Stomach (tissue), 9 donors: ENCODE data around the gene EBI3. TPM values are rescaled to one million over a fixed set of nuclear protein-coding genes. Genes with fewer than 3 reads are reported as not detected.

Experiments used
- DNase-seq, 2 donors: peaks; one replicate each; pipeline versions ENCODE4 v3.0.0 to v3.0.0-alpha.2; 2013 to 2019
- H3K27ac ChIP-seq, 5 donors: fragments of 200-600 bp in 4 of 5; sonication (generic) in 4 of 5; one replicate each; pipeline ENCODE4 v1.5.1; 2013 to 2019; ENCODE audit warnings: mild to moderate bottlenecking in 1 of 5, moderate library complexity in 1 of 5
- H3K27me3 ChIP-seq, 3 donors: fragments of 200-600 bp; sonication (generic); one replicate each; pipeline ENCODE4 v1.5.1; 2017 to 2019; ENCODE audit warnings: mixed run types in 1 of 3
- H3K36me3 ChIP-seq, 4 donors: fragments of 200-600 bp; sonication (generic); 1 replicate in 3 of 4; 2 replicates in 1 of 4; pipeline ENCODE4 v1.5.1; 2016 to 2019
- H3K4me1 ChIP-seq, 4 donors: fragments of 200-600 bp; sonication (generic); one replicate each; pipeline ENCODE4 v1.5.1; 2016 to 2019
- H3K4me3 ChIP-seq, 4 donors: fragments of 200-600 bp; sonication (generic) in 3 of 4; one replicate each; pipeline ENCODE4 v1.5.1; 2016 to 2019; ENCODE audit warnings: mild to moderate bottlenecking in 1 of 4
- H3K9me3 ChIP-seq, 4 donors: fragments of 200-600 bp; sonication (generic); one replicate each; pipeline ENCODE4 v1.5.1; 2016 to 2019
- CTCF ChIP-seq, 7 experiments: fragments of 450-650 bp in 4 of 7; fragments of 200-600 bp in 3 of 7; sonication (generic) in 3 of 7; IDR thresholded peaks; one replicate each; pipeline ENCODE4 v1.5.1; 2016 to 2019; ENCODE audit warnings: antibody characterized with exemption in 7 of 7, control low read depth in 2 of 7, mild to moderate bottlenecking in 1 of 7
- EP300 ChIP-seq: sonication (generic); formaldehyde crosslinking; IDR thresholded peaks from one replicate; pipeline ENCODE4 v1.6.1; 2017; ENCODE audit warnings: antibody characterized with exemption
- POLR2A ChIP-seq, 4 donors: fragments of 450-650 bp; IDR thresholded peaks; one replicate each; pipeline ENCODE4 v1.6.1; 2016; ENCODE audit warnings: antibody characterized with exemption in 4 of 4, control low read depth in 2 of 4, mild to moderate bottlenecking in 1 of 4, moderate library complexity in 1 of 4
- POLR2AphosphoS5 ChIP-seq, 3 donors: sonication (generic); formaldehyde crosslinking; IDR thresholded peaks; one replicate each; pipeline ENCODE4 v1.6.1; 2016; ENCODE audit warnings: antibody characterized with exemption in 3 of 3
- WGBS, 5 donors: extraction: QIAGEN DNeasy Blood & Tissue Kit in 3 of 5; methylation state at CpG; one replicate each; pipeline versions ENCODE4 v1.1.5 to v1.1.7; 2013 to 2018; 5-methylcytosine and 5-hydroxymethylcytosine counted together
- intact Hi-C: fragments of 100-400 bp; cut with DNase I; formaldehyde crosslinking; loops from one replicate; pipeline ENCODE4 v1.15.1; 2023; ENCODE audit warnings: low total_unique reads
- polyA plus RNA-seq, 3 donors: library from polyadenylated mRNA; stranded (reverse); fragments of 200-250 nt; gene quantifications; one replicate each; pipeline ENCODE4 v1.2.3, GENCODE V29; 2013
- total RNA-seq, 5 donors: library from RNA; depleted of rRNA; stranded (reverse); fragments of >200 nt; gene quantifications; one replicate each; pipeline versions ENCODE4 v1.1.0 to v1.2.3, GENCODE V29; 2014 to 2016
- donor health status: healthy with polysubstance abuse.
- donor health status: Bipolar disorder and iron deficiency.
- donor health status: healthy.

EBI3 gene
- total and polyA plus RNA-seq, 8 donors = 0.55 to 2.7 (median 2.3) TPM; not detected in 4

- Histone ChIP-seq H3K27ac (no peak overlapping the region), H3K4me1 (no peaks in the 10 kb centered on the region), H3K9me3 (no peaks in the 10 kb centered on the region), H3K4me3 (no peak overlapping the region), H3K36me3 (no peaks in the 10 kb centered on the region), H3K27me3 (no peaks in the 10 kb centered on the region)
- 88 to 94% (median 92%) methylated on average over 7 of the region's 7 CpGs for WGBS, 5 donors
- intact Hi-C loops = no loop called here
- TF ChIP-seq POLR2AphosphoS5 (IDR thresholded peaks at IDR 0.05) = no peak
- TF ChIP-seq EP300 = no peak
- no peak for TF ChIP-seq POLR2A (IDR thresholded peaks at IDR 0.05)
- no peak for TF ChIP-seq CTCF (IDR thresholded peaks at IDR 0.05)
- DNase-seq = no peak
These were observed 9.1 kb upstream of the EBI3 start for GRCh38 chr19:4220188-4220587.

DNA sequence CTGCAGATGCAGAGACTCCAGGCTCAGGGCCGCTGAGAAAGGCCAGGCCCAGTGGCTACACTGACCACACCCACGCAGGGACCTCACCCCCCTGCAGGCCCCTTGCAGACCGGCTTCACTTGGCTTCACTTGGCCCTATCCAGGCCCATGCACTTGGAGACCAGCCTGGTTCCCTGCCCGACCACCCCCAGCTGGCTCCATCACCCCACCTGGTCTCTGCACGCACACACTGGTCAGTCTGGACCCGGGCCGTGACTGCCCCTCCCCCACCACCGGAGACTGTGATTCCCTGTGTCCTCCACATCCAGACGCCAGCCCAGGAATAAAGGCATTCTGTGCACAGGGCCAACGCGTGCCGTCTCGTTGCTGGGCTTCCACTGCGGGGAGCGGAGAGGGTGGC is 4.9 kb upstream of the EBI3 start:
- Histone ChIP-seq H3K27ac (no peak overlapping the region), H3K27me3 (peaks cover 0 to 26% (median 8%) of the 10 kb centered on the region in 3 donors), H3K4me1 (peaks cover 0 to 7% (median 0%) of the 10 kb centered on the region in 4 donors), H3K36me3 (no peaks in the 10 kb centered on the region), H3K4me3 (no peak overlapping the region), H3K9me3 (no peaks in the 10 kb centered on the region)
- TF ChIP-seq POLR2A (IDR thresholded peaks at IDR 0.05) (no peak), EP300 (no peak), CTCF (IDR thresholded peaks at IDR 0.05) (no peak), POLR2AphosphoS5 (IDR thresholded peaks at IDR 0.05) (no peak)
- WGBS, 5 donors = 63 to 69% (median 66%) methylated on average over 14 to 15 of the region's 15 CpGs
- intact Hi-C loops = no loop called here
- DNase-seq = no peak

DNA sequence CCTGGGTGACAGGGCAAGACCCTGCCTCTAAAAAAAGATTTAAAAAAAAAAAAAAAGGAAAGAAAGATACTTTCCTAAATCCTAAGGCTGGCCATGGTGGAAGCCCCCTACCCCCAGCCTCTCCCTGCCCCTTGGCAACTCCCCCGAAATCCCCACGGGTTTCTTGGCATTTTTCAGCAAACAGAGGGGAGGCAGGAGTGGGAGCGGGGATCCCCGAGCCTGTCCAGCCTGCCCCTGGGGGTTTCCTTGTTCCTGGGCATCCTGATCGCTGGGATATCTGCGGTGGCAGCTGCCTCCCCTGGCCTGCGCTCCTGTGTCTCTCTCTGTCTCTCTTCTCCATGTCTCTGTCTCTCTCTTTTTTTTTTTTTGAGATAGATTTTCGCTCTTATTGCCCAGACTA is 3.4 kb upstream of the EBI3 start:
- Histone ChIP-seq H3K27me3 (peaks cover 0 to 40% (median 19%) of the 10 kb centered on the region in 3 donors), H3K4me3 (no peak overlapping the region), H3K4me1 (peaks cover 0 to 8% (median 0%) of the 10 kb centered on the region in 4 donors), H3K36me3 (no peaks in the 10 kb centered on the region), H3K9me3 (no peaks in the 10 kb centered on the region), H3K27ac (no peak overlapping the region)
- no peak for TF ChIP-seq CTCF (IDR thresholded peaks at IDR 0.05)
- no peak for TF ChIP-seq POLR2A (IDR thresholded peaks at IDR 0.05)
- 67 to 82% (median 79%) methylated on average over 8 of the region's 8 CpGs for WGBS, 5 donors
- no peak for DNase-seq
- intact Hi-C loops = no loop called here

DNA sequence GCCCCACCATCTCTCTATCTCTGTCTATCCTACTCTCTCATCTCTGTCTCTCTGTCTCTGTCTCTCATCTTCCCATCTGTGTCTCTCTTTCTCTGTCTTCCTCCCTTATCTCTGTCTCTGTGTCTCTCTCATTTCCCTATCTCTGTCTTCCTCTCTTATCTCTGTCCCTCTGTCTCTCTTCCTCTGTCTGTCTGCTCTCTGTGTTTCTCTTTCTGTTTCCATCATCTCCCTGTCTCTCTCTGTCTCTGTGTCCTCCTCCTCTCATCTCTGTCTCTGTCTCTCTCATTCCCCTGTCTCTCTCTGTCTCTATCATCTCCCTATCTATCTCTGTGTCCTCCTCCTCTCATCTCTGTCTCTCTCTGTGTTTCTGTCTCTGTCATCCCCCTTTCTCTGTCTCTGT is 1.6 kb upstream of the EBI3 start:
- no peak overlapping the region for H3K27ac ChIP-seq
- peaks cover 0 to 58% (median 26%) of the 10 kb centered on the region in 3 donors for H3K27me3 ChIP-seq
- H3K36me3 ChIP-seq = no peaks in the 10 kb centered on the region
- intact Hi-C loops = no loop called here
- H3K4me1 ChIP-seq = peaks cover 0 to 8% (median 0%) of the 10 kb centered on the region in 4 donors
- TF ChIP-seq CTCF (IDR thresholded peaks at IDR 0.05) (no peak), POLR2AphosphoS5 (IDR thresholded peaks at IDR 0.05) (no peak), EP300 (no peak), POLR2A (IDR thresholded peaks at IDR 0.05) (no peak)
- H3K9me3 ChIP-seq = no peaks in the 10 kb centered on the region
- H3K4me3 ChIP-seq = no peak overlapping the region
- no peak for DNase-seq
